Retina (tissue), 1 donor: Measurements from ENCODE around the gene NAA80.

Experiments used
- DNase-seq: peaks from one replicate; pipeline ENCODE4 v3.0.0-alpha.2; 2016

NAA80 gene

DNA sequence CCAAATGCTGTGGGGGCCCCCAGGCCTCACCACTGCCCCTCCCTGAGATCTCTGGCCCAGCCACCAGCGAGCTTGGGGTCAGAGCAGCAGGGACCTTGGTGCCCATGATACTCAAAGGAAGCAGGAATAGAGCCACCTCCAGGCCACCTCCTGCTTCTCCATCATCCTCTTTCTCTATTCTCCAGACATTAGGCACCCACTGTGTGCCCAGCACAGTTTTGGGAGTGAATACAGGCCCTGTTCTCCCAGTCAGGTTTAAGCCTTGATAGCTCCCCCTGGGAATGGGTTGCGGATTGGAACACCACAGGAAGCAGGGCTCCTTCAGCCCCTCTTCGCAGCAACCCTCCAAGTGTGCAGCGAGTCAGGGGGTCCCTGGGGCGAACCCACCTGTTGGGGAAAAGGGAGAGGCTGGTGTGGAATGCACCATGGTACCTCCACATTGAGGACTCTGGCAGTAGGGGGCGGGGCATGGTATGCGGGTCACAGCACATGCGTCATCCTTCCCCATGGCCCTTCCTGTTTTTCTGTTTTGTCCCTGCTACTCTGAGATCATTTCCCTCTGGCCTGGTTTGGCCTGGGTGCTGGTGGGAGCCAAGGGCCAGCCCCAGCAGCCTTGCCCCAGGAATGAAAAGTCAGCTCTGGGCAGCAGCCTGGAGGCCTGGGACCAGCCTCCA lies 44.5 kb downstream of the NAA80 start:
- no peak for DNase-seq

- DNase-seq, result no peak
Observed at GRCh38 chr3:50251220-50251619, 48.0 kb downstream of the NAA80 start.

DNA sequence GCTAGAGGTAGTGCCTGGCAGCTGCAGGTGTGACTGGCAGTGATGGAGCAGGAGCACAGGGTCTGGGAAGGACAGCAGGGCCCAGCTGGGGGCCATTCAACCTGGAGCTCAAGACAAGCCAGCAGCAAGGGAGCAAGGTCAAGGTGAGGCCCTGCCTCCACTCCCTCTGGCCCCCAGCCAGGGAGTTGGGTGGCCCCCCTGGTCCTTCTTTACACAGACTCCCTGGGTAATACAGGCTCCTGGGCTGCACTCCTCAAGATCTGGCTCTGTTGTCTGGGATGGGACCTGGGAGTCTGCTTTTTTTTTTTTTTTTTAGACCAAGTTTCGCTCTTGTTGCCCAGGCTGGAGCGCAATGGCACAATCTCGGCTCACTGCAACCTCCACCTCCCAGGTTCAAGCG lies 48.7 kb downstream of the NAA80 start:
- no peak for DNase-seq

DNA sequence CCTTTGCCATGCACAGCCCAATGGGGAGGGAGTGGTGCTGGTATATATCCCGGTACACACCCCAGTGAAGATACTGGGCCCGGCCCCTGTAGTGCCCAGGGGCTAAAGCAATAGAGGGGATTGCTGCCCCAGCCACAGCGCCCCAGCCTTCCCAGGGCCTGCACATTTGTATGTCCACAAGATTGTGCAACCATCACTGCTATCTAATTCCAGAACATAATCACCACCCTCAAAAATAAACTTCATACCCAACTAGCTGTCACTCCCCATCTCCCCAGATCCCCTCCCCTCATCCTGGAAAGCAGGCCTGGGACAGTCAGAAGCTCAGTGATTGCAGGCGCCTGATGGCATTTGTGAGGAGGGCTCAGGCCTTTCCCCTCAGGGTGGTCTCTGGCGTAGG lies 49.7 kb downstream of the NAA80 start:
- no peak for DNase-seq

GRCh38 chr3:50248387-50248786 lies 50.8 kb downstream of the NAA80 start:
- no peak for DNase-seq

DNA sequence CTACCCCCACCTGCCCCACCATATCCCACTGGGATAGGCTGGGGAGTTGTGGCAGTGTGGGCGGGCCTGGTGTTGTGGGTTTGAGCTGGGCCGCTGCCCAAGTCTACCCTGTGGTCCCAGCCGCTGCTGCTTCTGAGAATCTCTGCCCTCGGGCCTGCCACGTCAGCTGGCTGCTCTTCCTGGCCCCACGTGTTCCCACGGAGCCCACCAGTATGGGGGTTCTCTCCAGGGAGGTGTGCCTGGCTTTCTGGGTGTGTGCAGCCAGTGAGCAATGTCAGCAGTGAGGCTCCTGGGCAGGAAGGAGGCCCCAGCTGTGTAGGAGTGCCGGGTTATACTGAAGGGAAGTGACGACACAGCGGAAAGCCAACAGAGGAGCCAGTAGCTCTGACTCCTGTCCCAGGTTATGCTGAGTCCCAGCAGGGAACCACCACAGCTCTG lies 52.7 kb downstream of the NAA80 start:
- DNase-seq, result no peak
